GM12891 (cell line): ENCODE data around the gene PAFAH1B2.
A peak's percentile ranks its signal among the peaks of the same experiment; 100 is the strongest.
"Not testable (repeated sequence)": the region's sequence is repeated elsewhere in the genome, so short reads cannot be mapped to it uniquely, and the experiment has no call there.

ENCODE experiments used
- DNase-seq: peaks from one replicate; pipeline ENCODE4 v3.0.0; 2011; ENCODE audit warnings: low spot score; ENCODE audit not compliant: insufficient read length
- FAIRE-seq: peaks from 2 replicates; lab custom pipeline; 2011; peaks lifted over from hg19 to GRCh38; lab: Jason Lieb, UNC
- PAX5 ChIP-seq: IDR thresholded peaks from 2 replicates; pipeline ENCODE4 v1.6.1; 2011; ENCODE audit warnings: low read length, moderate library complexity, mild to moderate bottlenecking; ENCODE audit not compliant: insufficient read depth, severe bottlenecking
- POLR2A ChIP-seq: IDR thresholded peaks from 2 replicates; pipeline ENCODE4 v1.6.1; 2011; ENCODE audit warnings: low read depth, low read length, control low read depth
- POLR2AphosphoS5 ChIP-seq: IDR thresholded peaks from 2 replicates; pipeline ENCODE4 v1.6.1; 2011; ENCODE audit warnings: low read depth, low read length, control low read depth
- POU2F2 ChIP-seq: IDR thresholded peaks from 2 replicates; pipeline ENCODE4 v1.6.1; 2011; ENCODE audit warnings: low read depth, mild to moderate bottlenecking, control low read depth, low read length, moderate library complexity
- SPI1 ChIP-seq: IDR thresholded peaks from 2 replicates; pipeline ENCODE4 v1.6.1; 2011; ENCODE audit warnings: low read depth, low read length, control low read depth
- TAF1 ChIP-seq: IDR thresholded peaks from 2 replicates; pipeline ENCODE4 v1.6.1; 2011; ENCODE audit warnings: low read depth, low read length, control low read depth

Gene PAFAH1B2

DNA sequence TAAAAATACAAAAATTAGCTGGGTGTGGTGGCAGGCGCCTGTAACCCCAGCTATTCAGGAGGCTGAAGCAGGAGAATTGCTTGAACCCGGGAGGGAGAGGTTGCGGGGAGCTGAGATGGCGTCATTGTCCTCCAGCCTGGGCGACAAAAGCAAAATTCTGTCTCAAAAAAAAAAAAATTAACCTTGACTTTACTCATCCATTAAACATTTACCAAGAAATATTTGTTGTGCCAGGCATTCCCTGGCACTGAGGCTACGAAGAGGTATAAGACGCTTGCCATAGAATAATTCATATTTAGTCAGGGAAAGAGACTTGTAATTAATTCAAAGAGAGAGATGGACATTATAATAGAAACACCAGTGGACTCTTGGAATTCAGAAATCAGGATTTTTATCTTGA is 13.2 kb upstream of the PAFAH1B2 start:
- FAIRE-seq (no peak), DNase-seq (no peak)
- TF ChIP-seq PAX5 (no peak), POLR2A (no peak), SPI1 (no peak), POLR2AphosphoS5 (no peak), TAF1 (no peak), POU2F2 (no peak)

- no peak for FAIRE-seq
- TF ChIP-seq SPI1 (no peak), POLR2AphosphoS5 (no peak), POLR2A (no peak), POU2F2 (no peak), TAF1 (no peak), PAX5 (no peak)
- DNase-seq = no peak
Observed at GRCh38 chr11:117134431-117134830, 9.7 kb upstream of the PAFAH1B2 start.

- not testable (repeated sequence) for FAIRE-seq
Observed at GRCh38 chr11:117134979-117135378, 9.1 kb upstream of the PAFAH1B2 start.

DNA sequence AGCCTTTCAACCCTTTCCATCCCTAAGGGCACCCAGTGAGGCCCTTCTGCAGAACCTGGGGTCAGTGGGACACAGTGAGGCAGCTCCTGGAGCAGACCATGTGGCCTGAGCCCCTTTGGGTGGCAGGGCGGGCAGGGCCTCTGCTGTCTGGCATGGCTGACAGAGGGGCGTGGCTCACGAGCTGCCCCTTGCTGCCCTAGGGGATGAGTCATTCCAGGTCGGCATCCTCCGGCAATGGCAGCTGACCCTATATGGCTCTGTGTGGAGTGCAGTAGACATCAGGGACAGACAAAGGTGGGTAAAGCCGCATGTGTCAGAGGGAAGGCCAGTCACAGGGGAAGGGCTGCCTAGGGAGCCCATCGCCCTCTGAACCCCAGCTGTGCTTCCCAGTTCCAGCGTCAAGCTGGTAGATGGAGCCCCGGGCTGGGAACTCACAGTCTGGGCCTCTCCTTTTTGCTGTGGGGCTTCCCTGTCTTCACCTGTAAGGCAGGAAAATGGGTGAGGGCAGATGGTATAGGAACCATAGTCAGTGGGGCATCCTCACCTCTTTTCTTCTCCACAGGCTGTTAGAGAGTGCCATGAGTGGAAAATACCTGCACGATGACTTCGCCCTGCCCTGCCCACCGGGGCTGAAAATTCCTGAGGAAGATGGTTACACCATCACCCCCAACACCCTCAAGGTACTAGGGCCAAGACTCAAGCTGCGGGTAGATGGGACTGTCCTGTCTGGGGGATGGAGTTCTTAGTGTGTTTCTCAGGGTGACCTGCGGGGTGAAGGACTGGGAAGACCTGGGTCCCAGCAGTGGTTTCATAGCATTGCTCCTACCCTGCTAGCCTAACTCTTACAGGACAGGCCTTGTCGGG is 6.6 kb upstream of the PAFAH1B2 start:
- not testable (repeated sequence) for DNase-seq, FAIRE-seq

More at GRCh38 chr11:117134979-117135378, 9.1 kb upstream of the PAFAH1B2 start:
- not testable (repeated sequence) for DNase-seq

DNA sequence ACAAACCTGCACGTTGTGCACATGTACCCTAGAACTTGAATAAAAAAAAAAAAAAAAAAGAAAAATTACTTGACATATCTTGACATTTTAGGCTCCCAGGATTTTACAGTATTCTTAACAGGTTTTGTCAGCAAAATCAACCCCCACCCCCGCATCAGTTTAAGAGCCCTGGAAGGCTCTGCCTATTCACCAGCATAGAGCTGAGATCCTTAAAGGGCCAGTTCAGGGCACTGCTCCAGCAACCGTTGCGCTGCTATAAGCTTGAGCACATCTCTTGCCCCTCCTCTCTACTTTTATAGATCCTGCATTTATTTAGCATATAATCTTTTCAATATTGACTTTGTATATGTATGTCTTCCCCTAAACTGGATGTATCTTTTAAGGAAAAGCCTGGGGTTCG is 697 bp upstream of the PAFAH1B2 start:
- TF ChIP-seq POLR2AphosphoS5 = no peak
- TF ChIP-seq TAF1 = no peak
- TF ChIP-seq SPI1 = no peak
- TF ChIP-seq POU2F2 = no peak
- TF ChIP-seq PAX5 = no peak
- TF ChIP-seq POLR2A = no peak
- DNase-seq = no peak
- no peak for FAIRE-seq

- TF ChIP-seq POU2F2 = no peak
- no peak for TF ChIP-seq PAX5
- TF ChIP-seq POLR2A = no peak
- no peak for TF ChIP-seq TAF1
- TF ChIP-seq SPI1 = no peak
- TF ChIP-seq POLR2AphosphoS5 = no peak
- FAIRE-seq (peak; percentile 90), DNase-seq (peak; percentile 46)
Observed at GRCh38 chr11:117144477-117145392, 648 bp downstream of the PAFAH1B2 start.

- no peak for TF ChIP-seq PAX5
- no peak for TF ChIP-seq SPI1
- TF ChIP-seq POU2F2 = no peak
- TF ChIP-seq POLR2AphosphoS5 = no peak
- no peak for TF ChIP-seq TAF1
- FAIRE-seq = no peak
- no peak for DNase-seq
Observed at GRCh38 chr11:117145393-117145761, 1.3 kb downstream of the PAFAH1B2 start.

DNA sequence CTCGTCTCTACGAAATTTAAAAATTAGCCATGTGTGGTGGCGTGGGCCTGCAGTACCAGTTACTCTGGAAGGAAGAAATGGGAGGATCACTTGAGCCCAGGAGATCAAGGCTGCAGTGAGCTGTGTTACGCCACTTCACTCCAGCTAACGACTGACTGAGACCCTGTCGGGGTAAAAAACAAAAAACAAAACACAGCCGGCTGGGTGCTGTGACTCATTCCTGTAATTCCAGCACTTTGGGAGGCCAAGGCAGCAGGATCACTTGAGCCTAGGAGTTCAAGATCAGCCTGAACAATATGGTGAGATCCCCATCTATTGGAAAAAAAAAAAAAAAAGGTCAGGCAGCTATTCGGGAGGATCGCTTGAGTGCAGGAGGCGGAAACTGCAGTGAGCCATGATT is 2.4 kb downstream of the PAFAH1B2 start:
- FAIRE-seq = no peak
- DNase-seq = no peak
- TF ChIP-seq POU2F2 (no peak), POLR2A (no peak), PAX5 (no peak), SPI1 (no peak), TAF1 (no peak), POLR2AphosphoS5 (no peak)

DNA sequence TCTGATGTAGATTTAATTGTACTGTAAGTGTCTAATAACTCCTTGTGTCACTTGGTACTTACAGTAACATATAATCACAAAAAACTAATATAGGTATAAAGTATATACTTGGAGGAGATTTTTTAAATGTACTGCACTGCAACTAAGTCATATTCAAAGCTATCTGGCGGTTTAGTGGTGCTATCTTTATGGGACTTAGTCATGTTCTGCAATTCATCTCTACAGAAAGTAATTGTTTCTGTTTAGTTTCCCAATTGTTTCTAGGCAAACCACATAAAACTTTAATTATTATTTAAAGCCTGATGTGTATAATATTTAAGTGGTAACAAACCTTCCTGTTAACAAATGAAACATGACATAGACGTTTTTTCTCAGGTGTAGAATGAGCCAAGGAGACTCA is 8.0 kb downstream of the PAFAH1B2 start:
- no peak for FAIRE-seq
- no peak for TF ChIP-seq SPI1
- no peak for TF ChIP-seq TAF1
- TF ChIP-seq POLR2A = no peak
- TF ChIP-seq POLR2AphosphoS5 = no peak
- TF ChIP-seq PAX5 = no peak
- no peak for TF ChIP-seq POU2F2

DNA sequence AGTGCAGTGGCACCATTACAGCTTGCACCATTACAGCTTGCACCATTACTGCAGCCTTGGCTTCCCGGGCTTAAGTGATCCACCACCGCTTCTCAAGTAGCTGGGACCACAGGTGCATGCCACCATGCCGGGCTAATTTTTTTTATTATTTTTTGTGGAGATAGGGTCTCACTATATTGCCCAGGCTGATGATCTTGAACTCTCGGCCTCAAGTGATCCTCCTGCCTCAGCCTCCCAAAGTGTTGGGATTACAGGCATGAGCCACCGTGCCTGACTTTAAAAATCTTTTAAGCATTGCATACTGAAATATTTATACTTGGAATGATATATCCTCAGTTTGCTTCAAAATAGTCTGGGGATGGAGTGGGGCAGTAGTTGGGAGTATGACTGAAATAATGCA is 10.4 kb downstream of the PAFAH1B2 start:
- DNase-seq = no peak
- FAIRE-seq = no peak
- no peak for TF ChIP-seq SPI1

More for the DNA sequence above, 8.0 kb downstream of the PAFAH1B2 start:
- DNase-seq = no peak
